GM12878 (cell line): Measurements from ENCODE around the gene GPX7. TPM values are rescaled to one million over a fixed set of nuclear protein-coding genes. Genes with fewer than 3 reads are reported as not detected.

Source experiments
- ATAC-seq: fragments of 200-7000 bp; cut with Tn5 transposase; 3 replicates; pipeline ENCODE4 v1.9.1; 2020; ENCODE audit warnings: mild to moderate bottlenecking, moderate library complexity
- Bru-seq: library from RNA; stranded (reverse); fragments of 400-500 nt; gene quantifications from one replicate; lab custom pipeline; 2021; lab: Mats Ljungman, UMichigan
- BruChase-seq, 2 experiments: library from RNA; stranded (reverse); fragments of 400-500 nt; gene quantifications; one replicate each; lab custom pipeline; 2021; lab: Mats Ljungman, UMichigan
- BruUV-seq: library from RNA; stranded (reverse); fragments of 400-500 nt; replicated peaks from 2 replicates; lab custom pipeline; 2021; lab: Mats Ljungman, UMichigan
- CTCF ChIA-PET: fragments of 300-600 bp; sonication (Branson Sonifier 250); formaldehyde crosslinking; extraction: SDS; loops from one replicate; lab custom pipeline; 2021; ENCODE audit warnings: inconsistent platforms; lab: Yijun Ruan, JAX
- POLR2A ChIA-PET: fragments of 350-600 bp; formaldehyde crosslinking; extraction: SDS; loops from one replicate; lab custom pipeline; 2021; ENCODE audit warnings: inconsistent platforms; lab: Charles Lee
- RAD21 ChIA-PET: fragments of 300-600 bp; sonication (Branson Sonifier 250); formaldehyde crosslinking; loops from one replicate; lab custom pipeline; 2023; ENCODE audit warnings: antibody characterized with exemption; ENCODE audit not compliant: unreplicated experiment; lab: Charles Lee
- SMC1A ChIA-PET: fragments of 300-600 bp; sonication (Branson Sonifier 250); formaldehyde crosslinking; loops from one replicate; lab custom pipeline; 2023; ENCODE audit not compliant: unreplicated experiment, uncharacterized antibody; lab: Charles Lee
- DNase-seq: peaks from one replicate; pipeline ENCODE4 v3.0.0-alpha.2; 2011; ENCODE audit warnings: low read depth, low spot score
- FAIRE-seq: peaks from 3 replicates; lab custom pipeline; 2011; peaks lifted over from hg19 to GRCh38; lab: Jason Lieb, UNC
- H2AFZ ChIP-seq: 2 replicates; pipeline ENCODE4 v1.6.0; 2011; ENCODE audit warnings: low read depth, low read length, control low read depth; ENCODE audit not compliant: control insufficient read depth
- H3K27ac ChIP-seq: 2 replicates; pipeline ENCODE4 v1.5.1; 2011; ENCODE audit warnings: control low read depth; ENCODE audit not compliant: control insufficient read depth, insufficient read depth
- H3K27me3 ChIP-seq, 2 experiments: replicated peaks in 1 of 2; 2 replicates each; pipeline versions ENCODE4 v1.6.0 to v1.6.1; 2011; ENCODE audit warnings: low read length in 1 of 2; ENCODE audit not compliant: control insufficient read depth in 2 of 2, insufficient read depth in 2 of 2
- H3K36me3 ChIP-seq, 2 experiments: 2 replicates each; pipeline ENCODE4 v1.5.1; 2011; ENCODE audit warnings: low read length in 1 of 2; ENCODE audit not compliant: control insufficient read depth in 2 of 2, insufficient read depth in 2 of 2
- H3K4me1 ChIP-seq: 2 replicates; pipeline ENCODE4 v1.6.1; 2011; ENCODE audit warnings: mild to moderate bottlenecking, low read length, moderate library complexity, mixed read lengths; ENCODE audit not compliant: control insufficient read depth, insufficient read depth
- H3K4me2 ChIP-seq: 2 replicates; pipeline ENCODE4 v1.6.0; 2011; ENCODE audit warnings: control low read depth; ENCODE audit not compliant: control insufficient read depth, insufficient read depth
- H3K4me3 ChIP-seq: fragments of 200-600 bp; sonication (generic); 2 replicates; pipeline ENCODE4 v1.5.1; 2016
- H3K79me2 ChIP-seq: 2 replicates; pipeline ENCODE4 v1.6.0; 2011; ENCODE audit warnings: low read length; ENCODE audit not compliant: control insufficient read depth, insufficient read depth
- H3K9ac ChIP-seq: 2 replicates; pipeline ENCODE4 v1.8.0; 2011; ENCODE audit warnings: low read length, control low read depth, mixed read lengths; ENCODE audit not compliant: control insufficient read depth, insufficient read depth
- H3K9me3 ChIP-seq: replicated peaks from 3 replicates; pipeline ENCODE4 v1.5.1; 2011; ENCODE audit warnings: mild to moderate bottlenecking, low read length; ENCODE audit not compliant: control insufficient read depth, insufficient read depth
- H4K20me1 ChIP-seq: 2 replicates; pipeline ENCODE4 v1.6.0; 2011; ENCODE audit not compliant: control insufficient read depth, insufficient read depth
- MXI1 ChIP-seq: fragments of 150-350 bp; IDR thresholded peaks from 2 replicates; pipeline ENCODE4 v1.6.1; 2011; ENCODE audit warnings: low read depth, mild to moderate bottlenecking, inconsistent platforms, low read length, improper control_type of control experiment
- ZSCAN29 ChIP-seq: fragments of 450-650 bp; IDR thresholded peaks from 2 replicates; pipeline ENCODE4 v1.6.1; 2017; ENCODE audit warnings: mild to moderate bottlenecking, moderate library complexity
- WGBS: methylation state at CpG from one replicate; pipeline ENCODE4 v1.1.6; 2016; ENCODE audit warnings: low lambda C conversion rate; ENCODE audit not compliant: insufficient replicate concordance, insufficient coverage; ENCODE audit errors: missing lambda C conversion rate; 5-methylcytosine and 5-hydroxymethylcytosine counted together
- in situ Hi-C: fragments of 300-500 bp; cut with MboI; formaldehyde crosslinking; loops from 9 replicates; pipeline ENCODE4 v1.14.3; 2018; ENCODE audit warnings: mixed read lengths
- intact Hi-C: fragments of 100-400 bp; cut with micrococcal nuclease; formaldehyde crosslinking; loops from one replicate; pipeline ENCODE4 v1.14.2; 2022; ENCODE audit not compliant: unreplicated experiment
- long read RNA-seq, 2 experiments: library from polyadenylated mRNA; unstranded; transcript quantifications; one replicate each; pipeline ENCODE4 v2.0.0, GENCODE V29; 2019 to 2020
- polyA minus RNA-seq, 3 experiments: library from RNA; depleted of rRNA, polyadenylated mRNA; stranded (reverse); fragments of >200 nt; gene quantifications; 2 replicates each; pipeline ENCODE4 v1.2.3, GENCODE V29; 2011
- polyA plus RNA-seq, 11 experiments: library from polyadenylated mRNA; depleted of rRNA in 4 of 11; unstranded in 6 of 11; stranded (reverse) in 5 of 11; fragments of >200 nt; fragmentation: Nextera tagmentation in 4 of 11; fragmentation: Illumina TruSeq in 1 of 11; extraction: Ambion mirVana in 4 of 11; extraction: Trizol in 1 of 11; gene quantifications; 1 replicate in 1 of 11; 2 replicates in 10 of 11; pipeline versions ENCODE4 v1.2.1 to v1.2.3, GENCODE V29; 2011 to 2016; ENCODE audit warnings: inconsistent platforms in 2 of 11, missing spikeins in 2 of 11, low read depth in 1 of 11
- total RNA-seq, 4 experiments: library from RNA; depleted of rRNA in 3 of 4; stranded (reverse); fragments of >200 nt in 3 of 4; fragmentation: Illumina TruSeq in 1 of 4; extraction: Trizol in 1 of 4; gene quantifications; 2 replicates each; pipeline versions ENCODE4 v1.2.1 to v1.2.3, GENCODE V29; 2013 to 2021
- TF ChIP-seq, protein P1 (sequence below): IDR thresholded peaks from 2 replicates; pipeline ENCODE4 v1.6.1; 2012; ENCODE audit warnings: low read length, inconsistent platforms
- TF ChIP-seq, protein P2 (sequence below): fragments of 450-650 bp; IDR thresholded peaks from 2 replicates; pipeline ENCODE4 v1.6.1; 2017; ENCODE audit warnings: mild to moderate bottlenecking, moderate library complexity
- TF ChIP-seq, protein P3 (sequence below): IDR thresholded peaks from 2 replicates; pipeline ENCODE4 v1.6.1; 2011; ENCODE audit warnings: mild to moderate bottlenecking, low read depth, low read length, moderate library complexity; ENCODE audit not compliant: insufficient replicate concordance
- TF ChIP-seq, protein P4 (sequence below): fragments of 450-650 bp; IDR thresholded peaks from 2 replicates; pipeline ENCODE4 v1.6.1; 2017; ENCODE audit warnings: antibody characterized with exemption, mild to moderate bottlenecking, moderate library complexity

GPX7 gene
- total RNA-seq (2013; cell fraction: nucleolus; rRNA removed): 3.5 and 3.6 TPM in 2 replicates
- total RNA-seq (2014; rRNA removed): 4.0 and 4.2 TPM in 2 replicates
- 2.3 and 2.9 TPM in 2 replicates for total RNA-seq (2014; rRNA removed; fragmentation: Illumina TruSeq; extraction: Trizol)
- total RNA-seq (2021): 1.9 and 2.6 TPM in 2 replicates
- polyA plus RNA-seq (2011; ENCODE audit: low read depth): 5.4 TPM
- polyA plus RNA-seq (2011; rRNA removed): not detected in 2 replicates
- polyA plus RNA-seq (2011; cell fraction: cytosol; rRNA removed): 0.13 TPM in 1 of 2 replicates, not detected in the other
- polyA plus RNA-seq (2011; cell fraction: nucleus; rRNA removed): 0.16 TPM in 1 of 2 replicates, not detected in the other
- polyA plus RNA-seq (2012): 9.1 and 9.8 TPM in 2 replicates
- 2.4 and 3.7 TPM in 2 replicates for polyA plus RNA-seq (2014; fragmentation: Illumina TruSeq; extraction: Trizol)
- polyA plus RNA-seq (2014; fragmentation: Nextera tagmentation; extraction: Ambion mirVana): 1 to 10 TPM; 1.9 to 2.2 TPM
- 3.8 and 4.1 TPM in 2 replicates for polyA plus RNA-seq (2014; rRNA removed)
- 1 to 10 TPM; 2.3 to 2.5 TPM for polyA plus RNA-seq (2016; fragmentation: Nextera tagmentation; extraction: Ambion mirVana)
- not detected in 2 replicates for polyA minus RNA-seq (2011; rRNA and poly(A)+ RNA removed)
- polyA minus RNA-seq (2011; cell fraction: cytosol; rRNA and poly(A)+ RNA removed): not detected in 2 replicates
- polyA minus RNA-seq (2011; cell fraction: nucleus; rRNA and poly(A)+ RNA removed): not detected in 2 replicates
- percentile 46 among the genes with signal in this experiment for Bru-seq, nascent RNA
- BruChase-seq, experiment 1, labeled RNA remaining after a 6-hour chase: percentile 28 among the genes with signal in this experiment
- BruChase-seq, experiment 2, labeled RNA remaining after a 2-hour chase: percentile 34 among the genes with signal in this experiment
- long read RNA-seq, experiment 1, partial matches to known transcripts: 0 of 1 reads
- long read RNA-seq, experiment 1, other reads (novel, unspliced or antisense): 0 of 1 reads
- long read RNA-seq, experiment 2, transcript GPX7-201 (3 exons, 1,228 nt): major isoform, 7 of 8 reads
- long read RNA-seq, experiment 2, partial matches to known transcripts: 0 of 8 reads
- long read RNA-seq, experiment 2, other reads (novel, unspliced or antisense): 1 of 8 reads

DNA sequence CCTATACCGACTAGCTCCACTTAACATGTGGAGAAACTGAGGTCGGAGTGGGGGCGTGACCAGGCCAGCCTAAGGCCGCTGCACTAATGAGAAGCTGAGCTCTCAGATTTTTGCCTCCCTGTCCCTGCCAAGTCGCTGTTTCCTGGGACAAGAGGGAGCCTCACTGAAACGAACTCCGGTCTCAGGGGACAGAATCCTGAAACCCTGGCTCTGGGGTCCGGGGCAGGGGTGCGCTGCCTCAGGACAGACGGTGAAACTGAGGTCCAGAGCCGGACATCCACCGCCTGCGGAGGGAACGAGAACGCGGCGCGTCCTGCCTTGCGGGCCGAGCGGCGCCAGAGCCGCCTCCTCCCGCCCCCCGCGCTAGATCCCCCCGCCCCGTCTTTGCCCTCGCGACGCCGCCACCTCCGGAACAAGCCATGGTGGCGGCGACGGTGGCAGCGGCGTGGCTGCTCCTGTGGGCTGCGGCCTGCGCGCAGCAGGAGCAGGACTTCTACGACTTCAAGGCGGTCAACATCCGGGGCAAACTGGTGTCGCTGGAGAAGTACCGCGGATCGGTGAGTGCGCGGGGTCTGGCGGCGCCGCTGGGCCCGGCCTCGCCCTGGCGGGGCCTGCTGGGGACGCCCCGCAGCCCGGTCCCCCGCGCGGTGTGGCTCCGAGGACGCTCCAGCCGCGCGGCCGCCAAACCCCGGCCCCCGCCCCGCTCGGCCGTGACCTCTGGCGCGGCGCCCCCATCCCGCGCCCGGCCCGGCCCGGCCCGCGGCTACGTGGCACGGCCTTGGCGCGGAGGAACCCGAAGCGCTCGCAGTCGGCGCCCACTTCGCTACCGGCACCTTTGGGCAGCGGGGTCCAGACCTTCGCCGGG, at the start of gene GPX7:
TSS of gene GPX7 (plus strand) at position 381 of the 865 bp plus-strand sequence. CDS start at position 420, 39 bp downstream.
- Histone ChIP-seq H3K79me2 (no peaks in the 10 kb centered on the region), H3K36me3 (no peaks in the 10 kb centered on the region), H4K20me1 (no peaks in the 10 kb centered on the region), H2AFZ (peak within 1 kb of the TSS; percentile 87), H3K9ac (peak within 1 kb of the TSS; percentile 24; the same call in 1 of the 2 replicates), H3K27me3 (peaks cover 1 to 4% of the 10 kb centered on the region in 2 experiments; a peak in 2 of 4 replicates), H3K4me3 (peak within 1 kb of the TSS; percentile 62), H3K27ac (peak within 1 kb of the TSS; percentile 17), H3K4me2 (peak within 1 kb of the TSS; percentile 81), H3K9me3 (no peaks in the 10 kb centered on the region), H3K4me1 (peaks cover 24% of the 10 kb centered on the region)
- DNase-seq (no peak), FAIRE-seq (no peak), ATAC-seq (peak; percentile 49)
- in situ Hi-C loops: no loop called here
- RAD21 ChIA-PET: interaction anchor here (0.7 kb wide), 1 partner anchor 34 kb away, joined by 3 read pairs; no protein-coding TSS in a partner anchor
- CTCF ChIA-PET: interaction anchor here (0.6 kb wide), 1 partner anchor 25 kb away, joined by 3 read pairs; no protein-coding TSS in a partner anchor
- BruUV-seq: no TSS peak
- SMC1A ChIA-PET: interaction anchor here (1.0 to 1.9 kb wide), 5 partner anchors 9 to 198 kb away, joined by 3 to 6 read pairs (median 3); partner anchors contain the start of genes ORC1 and PRPF38A
- WGBS: 1% methylated on average over 66 of the region's 97 CpGs
- intact Hi-C loops: no loop called here
- POLR2A ChIA-PET: interaction anchor here (0.6 to 1.3 kb wide), 2 partner anchors 9 to 32 kb away, joined by 4 to 5 read pairs; no protein-coding TSS in a partner anchor
- 0 out of 2 replicates have a peak, but pooled peaks have one; percentile 8 for TF ChIP-seq ZSCAN29
- TF ChIP-seq, protein P1, sequence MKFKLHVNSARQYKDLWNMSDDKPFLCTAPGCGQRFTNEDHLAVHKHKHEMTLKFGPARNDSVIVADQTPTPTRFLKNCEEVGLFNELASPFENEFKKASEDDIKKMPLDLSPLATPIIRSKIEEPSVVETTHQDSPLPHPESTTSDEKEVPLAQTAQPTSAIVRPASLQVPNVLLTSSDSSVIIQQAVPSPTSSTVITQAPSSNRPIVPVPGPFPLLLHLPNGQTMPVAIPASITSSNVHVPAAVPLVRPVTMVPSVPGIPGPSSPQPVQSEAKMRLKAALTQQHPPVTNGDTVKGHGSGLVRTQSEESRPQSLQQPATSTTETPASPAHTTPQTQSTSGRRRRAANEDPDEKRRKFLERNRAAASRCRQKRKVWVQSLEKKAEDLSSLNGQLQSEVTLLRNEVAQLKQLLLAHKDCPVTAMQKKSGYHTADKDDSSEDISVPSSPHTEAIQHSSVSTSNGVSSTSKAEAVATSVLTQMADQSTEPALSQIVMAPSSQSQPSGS: no peak
- TF ChIP-seq MXI1: no peak
- TF ChIP-seq, protein P2, sequence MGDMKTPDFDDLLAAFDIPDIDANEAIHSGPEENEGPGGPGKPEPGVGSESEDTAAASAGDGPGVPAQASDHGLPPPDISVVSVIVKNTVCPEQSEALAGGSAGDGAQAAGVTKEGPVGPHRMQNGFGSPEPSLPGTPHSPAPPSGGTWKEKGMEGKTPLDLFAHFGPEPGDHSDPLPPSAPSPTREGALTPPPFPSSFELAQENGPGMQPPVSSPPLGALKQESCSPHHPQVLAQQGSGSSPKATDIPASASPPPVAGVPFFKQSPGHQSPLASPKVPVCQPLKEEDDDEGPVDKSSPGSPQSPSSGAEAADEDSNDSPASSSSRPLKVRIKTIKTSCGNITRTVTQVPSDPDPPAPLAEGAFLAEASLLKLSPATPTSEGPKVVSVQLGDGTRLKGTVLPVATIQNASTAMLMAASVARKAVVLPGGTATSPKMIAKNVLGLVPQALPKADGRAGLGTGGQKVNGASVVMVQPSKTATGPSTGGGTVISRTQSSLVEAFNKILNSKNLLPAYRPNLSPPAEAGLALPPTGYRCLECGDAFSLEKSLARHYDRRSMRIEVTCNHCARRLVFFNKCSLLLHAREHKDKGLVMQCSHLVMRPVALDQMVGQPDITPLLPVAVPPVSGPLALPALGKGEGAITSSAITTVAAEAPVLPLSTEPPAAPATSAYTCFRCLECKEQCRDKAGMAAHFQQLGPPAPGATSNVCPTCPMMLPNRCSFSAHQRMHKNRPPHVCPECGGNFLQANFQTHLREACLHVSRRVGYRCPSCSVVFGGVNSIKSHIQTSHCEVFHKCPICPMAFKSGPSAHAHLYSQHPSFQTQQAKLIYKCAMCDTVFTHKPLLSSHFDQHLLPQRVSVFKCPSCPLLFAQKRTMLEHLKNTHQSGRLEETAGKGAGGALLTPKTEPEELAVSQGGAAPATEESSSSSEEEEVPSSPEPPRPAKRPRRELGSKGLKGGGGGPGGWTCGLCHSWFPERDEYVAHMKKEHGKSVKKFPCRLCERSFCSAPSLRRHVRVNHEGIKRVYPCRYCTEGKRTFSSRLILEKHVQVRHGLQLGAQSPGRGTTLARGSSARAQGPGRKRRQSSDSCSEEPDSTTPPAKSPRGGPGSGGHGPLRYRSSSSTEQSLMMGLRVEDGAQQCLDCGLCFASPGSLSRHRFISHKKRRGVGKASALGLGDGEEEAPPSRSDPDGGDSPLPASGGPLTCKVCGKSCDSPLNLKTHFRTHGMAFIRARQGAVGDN: peak; percentile 67
- TF ChIP-seq, protein P3, sequence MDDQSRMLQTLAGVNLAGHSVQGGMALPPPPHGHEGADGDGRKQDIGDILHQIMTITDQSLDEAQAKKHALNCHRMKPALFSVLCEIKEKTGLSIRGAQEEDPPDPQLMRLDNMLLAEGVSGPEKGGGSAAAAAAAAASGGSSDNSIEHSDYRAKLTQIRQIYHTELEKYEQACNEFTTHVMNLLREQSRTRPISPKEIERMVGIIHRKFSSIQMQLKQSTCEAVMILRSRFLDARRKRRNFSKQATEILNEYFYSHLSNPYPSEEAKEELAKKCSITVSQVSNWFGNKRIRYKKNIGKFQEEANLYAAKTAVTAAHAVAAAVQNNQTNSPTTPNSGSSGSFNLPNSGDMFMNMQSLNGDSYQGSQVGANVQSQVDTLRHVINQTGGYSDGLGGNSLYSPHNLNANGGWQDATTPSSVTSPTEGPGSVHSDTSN: no peak
- TF ChIP-seq, protein P4, sequence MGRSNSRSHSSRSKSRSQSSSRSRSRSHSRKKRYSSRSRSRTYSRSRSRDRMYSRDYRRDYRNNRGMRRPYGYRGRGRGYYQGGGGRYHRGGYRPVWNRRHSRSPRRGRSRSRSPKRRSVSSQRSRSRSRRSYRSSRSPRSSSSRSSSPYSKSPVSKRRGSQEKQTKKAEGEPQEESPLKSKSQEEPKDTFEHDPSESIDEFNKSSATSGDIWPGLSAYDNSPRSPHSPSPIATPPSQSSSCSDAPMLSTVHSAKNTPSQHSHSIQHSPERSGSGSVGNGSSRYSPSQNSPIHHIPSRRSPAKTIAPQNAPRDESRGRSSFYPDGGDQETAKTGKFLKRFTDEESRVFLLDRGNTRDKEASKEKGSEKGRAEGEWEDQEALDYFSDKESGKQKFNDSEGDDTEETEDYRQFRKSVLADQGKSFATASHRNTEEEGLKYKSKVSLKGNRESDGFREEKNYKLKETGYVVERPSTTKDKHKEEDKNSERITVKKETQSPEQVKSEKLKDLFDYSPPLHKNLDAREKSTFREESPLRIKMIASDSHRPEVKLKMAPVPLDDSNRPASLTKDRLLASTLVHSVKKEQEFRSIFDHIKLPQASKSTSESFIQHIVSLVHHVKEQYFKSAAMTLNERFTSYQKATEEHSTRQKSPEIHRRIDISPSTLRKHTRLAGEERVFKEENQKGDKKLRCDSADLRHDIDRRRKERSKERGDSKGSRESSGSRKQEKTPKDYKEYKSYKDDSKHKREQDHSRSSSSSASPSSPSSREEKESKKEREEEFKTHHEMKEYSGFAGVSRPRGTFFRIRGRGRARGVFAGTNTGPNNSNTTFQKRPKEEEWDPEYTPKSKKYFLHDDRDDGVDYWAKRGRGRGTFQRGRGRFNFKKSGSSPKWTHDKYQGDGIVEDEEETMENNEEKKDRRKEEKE: no peak
